HCT116 (cell line): ENCODE measurements around the gene DNAJB7.

Source experiments
- CTCF ChIP-seq, 3 experiments: fragments of 200-600 bp in 1 of 3; sonication (generic) in 1 of 3; IDR thresholded peaks in 2 of 3; conservative IDR thresholded peaks in 1 of 3; 2 replicates each; pipeline ENCODE4 v1.5.1; 2012 to 2017; ENCODE audit warnings: low read depth in 2 of 3, low read length in 2 of 3, antibody characterized with exemption in 1 of 3, borderline replicate concordance in 1 of 3, control low read depth in 1 of 3, mild to moderate bottlenecking in 1 of 3, mixed read lengths in 1 of 3, mixed run types in 1 of 3, moderate library complexity in 1 of 3; ENCODE audit not compliant: insufficient read depth in 1 of 3
- SRF ChIP-seq: IDR thresholded peaks from 2 replicates; pipeline ENCODE4 v1.6.1; 2012; ENCODE audit warnings: low read depth

GRCh38 chr22:40875111-40875510 is 13.2 kb upstream of the DNAJB7 start:
- no peak for TF ChIP-seq CTCF (IDR thresholded peaks at IDR 0.05 in 2 of 3, conservative IDR thresholded peaks at IDR 0.05 in 1 of 3; ENCODE audit: borderline replicate concordance in 1 of 3, insufficient read depth in 1 of 3, low read depth in 2 of 3, low read length in 2 of 3)
- no peak for TF ChIP-seq SRF
